Upper lobe of left lung (tissue), 6 donors: ENCODE results near the gene NAB2. TPM values are rescaled to one million over a fixed set of nuclear protein-coding genes. Genes with fewer than 3 reads are reported as not detected.

Source experiments
- ATAC-seq, 2 donors: fragments of 200-7000 bp; cut with Tn5 transposase; one replicate each; pipeline ENCODE4 v1.9.1; 2022; ENCODE audit warnings: mild to moderate bottlenecking in 2 of 2, moderate library complexity in 2 of 2; ENCODE audit not compliant: low FRiP score in 2 of 2
- DNase-seq, 2 donors: peaks; one replicate each; pipeline ENCODE4 v3.0.0-alpha.2; 2019 to 2020
- H3K27ac ChIP-seq, 4 donors: fragments of 200-600 bp; sonication (generic); one replicate each; pipeline ENCODE4 v1.5.1; 2016 to 2019
- H3K27me3 ChIP-seq, 4 donors: fragments of 200-600 bp; sonication (generic); one replicate each; pipeline ENCODE4 v1.5.1; 2017 to 2019
- H3K36me3 ChIP-seq, 4 donors: fragments of 200-600 bp; sonication (generic); one replicate each; pipeline ENCODE4 v1.5.1; 2016 to 2019
- H3K4me1 ChIP-seq, 4 donors: fragments of 200-600 bp; sonication (generic); one replicate each; pipeline ENCODE4 v1.5.1; 2018 to 2019
- H3K4me3 ChIP-seq, 4 donors: fragments of 200-600 bp; sonication (generic); one replicate each; pipeline ENCODE4 v1.5.1; 2017 to 2019; ENCODE audit warnings: mild to moderate bottlenecking in 2 of 4, moderate library complexity in 1 of 4
- H3K9me3 ChIP-seq, 4 donors: fragments of 200-600 bp; sonication (generic); one replicate each; pipeline ENCODE4 v1.5.1; 2018 to 2019
- EP300 ChIP-seq, 4 donors: sonication (generic); formaldehyde crosslinking; IDR thresholded peaks; one replicate each; pipeline ENCODE4 v1.5.1; 2017; ENCODE audit warnings: antibody characterized with exemption in 4 of 4, control low read depth in 2 of 4
- POLR2A ChIP-seq, 4 donors: fragments of 450-650 bp; IDR thresholded peaks; one replicate each; pipeline ENCODE4 v1.5.1; 2016 to 2017; ENCODE audit warnings: antibody characterized with exemption in 4 of 4, mild to moderate bottlenecking in 2 of 4
- POLR2AphosphoS5 ChIP-seq, 2 donors: sonication (generic); formaldehyde crosslinking; IDR thresholded peaks; one replicate each; pipeline ENCODE4 v1.5.1; 2017; ENCODE audit warnings: antibody characterized with exemption in 2 of 2
- WGBS, 2 donors: methylation state at CpG; one replicate each; pipeline ENCODE4 v1.1.5; 2017 to 2018; 5-methylcytosine and 5-hydroxymethylcytosine counted together
- total RNA-seq, 6 donors: library from RNA; depleted of rRNA in 4 of 6; stranded (reverse); fragments of >200 nt in 4 of 6; gene quantifications; one replicate each; pipeline versions ENCODE4 v1.1.0 to v1.2.1, GENCODE V29; 2016 to 2021
- TF ChIP-seq, protein P1 (sequence below), 6 experiments: fragments of 450-650 bp in 4 of 6; fragments of 200-600 bp in 2 of 6; sonication (generic) in 2 of 6; IDR thresholded peaks; one replicate each; pipeline ENCODE4 v1.5.1; 2016 to 2019; ENCODE audit warnings: antibody characterized with exemption in 6 of 6
- donor health status: DM: no; HTN: no; CAD: no; lungs with moderate emphysema.
- donor health status: DM: no; HTN: yes; CAD: no; lungs with severe emphysema.

Gene NAB2
- total RNA-seq, 6 donors from 2014 or later, result 18.1 to 64.9 (median 31.5) TPM

GRCh38 chr12:57044468-57044867 lies 44.4 kb upstream of the NAB2 start:
- no peak for TF ChIP-seq EP300 (IDR thresholded peaks at IDR 0.05)
- no peaks in the 10 kb centered on the region for H3K9me3 ChIP-seq
- no peak overlapping the region for H3K4me3 ChIP-seq
- H3K4me1 ChIP-seq, result peaks cover 0 to 11% (median 6%) of the 10 kb centered on the region in 4 donors
- DNase-seq (no peak), ATAC-seq (no peak)
- H3K27me3 ChIP-seq, result no peaks in the 10 kb centered on the region
- WGBS, 2 donors, result 87 to 92% methylated on average over 6 of the region's 6 CpGs
- H3K27ac ChIP-seq, result no peak overlapping the region
- no peaks in the 10 kb centered on the region for H3K36me3 ChIP-seq

DNA sequence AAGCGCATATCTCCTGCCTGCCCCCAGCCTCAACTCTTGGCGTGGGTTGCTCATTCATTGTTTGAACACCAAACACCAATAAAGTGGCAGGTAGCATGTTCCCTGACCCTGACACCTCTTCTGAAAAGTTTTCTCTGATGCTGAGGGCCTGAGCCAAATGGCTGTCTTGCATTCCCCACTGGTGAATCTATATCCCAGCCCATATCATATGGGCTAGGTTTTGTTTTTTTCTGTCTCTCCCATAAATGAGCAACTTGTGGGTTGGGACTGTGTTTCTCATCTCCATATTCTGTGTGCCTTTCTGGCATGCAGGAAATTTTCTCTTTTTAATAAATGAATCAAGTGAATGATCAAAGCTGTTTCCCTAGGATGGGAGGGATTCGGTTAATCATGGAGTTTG lies 44.0 kb upstream of the NAB2 start:
- H3K4me1 ChIP-seq, result peaks cover 0 to 11% (median 6%) of the 10 kb centered on the region in 4 donors
- TF ChIP-seq, protein P1, sequence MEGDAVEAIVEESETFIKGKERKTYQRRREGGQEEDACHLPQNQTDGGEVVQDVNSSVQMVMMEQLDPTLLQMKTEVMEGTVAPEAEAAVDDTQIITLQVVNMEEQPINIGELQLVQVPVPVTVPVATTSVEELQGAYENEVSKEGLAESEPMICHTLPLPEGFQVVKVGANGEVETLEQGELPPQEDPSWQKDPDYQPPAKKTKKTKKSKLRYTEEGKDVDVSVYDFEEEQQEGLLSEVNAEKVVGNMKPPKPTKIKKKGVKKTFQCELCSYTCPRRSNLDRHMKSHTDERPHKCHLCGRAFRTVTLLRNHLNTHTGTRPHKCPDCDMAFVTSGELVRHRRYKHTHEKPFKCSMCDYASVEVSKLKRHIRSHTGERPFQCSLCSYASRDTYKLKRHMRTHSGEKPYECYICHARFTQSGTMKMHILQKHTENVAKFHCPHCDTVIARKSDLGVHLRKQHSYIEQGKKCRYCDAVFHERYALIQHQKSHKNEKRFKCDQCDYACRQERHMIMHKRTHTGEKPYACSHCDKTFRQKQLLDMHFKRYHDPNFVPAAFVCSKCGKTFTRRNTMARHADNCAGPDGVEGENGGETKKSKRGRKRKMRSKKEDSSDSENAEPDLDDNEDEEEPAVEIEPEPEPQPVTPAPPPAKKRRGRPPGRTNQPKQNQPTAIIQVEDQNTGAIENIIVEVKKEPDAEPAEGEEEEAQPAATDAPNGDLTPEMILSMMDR (IDR thresholded peaks at IDR 0.05), result no peak
- no peak overlapping the region for H3K27ac ChIP-seq
- no peak for ATAC-seq
- DNase-seq, result no peak
- no peaks in the 10 kb centered on the region for H3K27me3 ChIP-seq
- 76 to 96% methylated on average over 3 of the region's 3 CpGs for WGBS, 2 donors
- H3K9me3 ChIP-seq, result no peaks in the 10 kb centered on the region
- no peaks in the 10 kb centered on the region for H3K36me3 ChIP-seq
- no peak overlapping the region for H3K4me3 ChIP-seq

GRCh38 chr12:57046086-57046791 lies 42.7 kb upstream of the NAB2 start:
- TF ChIP-seq POLR2A (IDR thresholded peaks at IDR 0.05), result no peak
- no peak for TF ChIP-seq EP300 (IDR thresholded peaks at IDR 0.05)
- TF ChIP-seq, protein P1 (IDR thresholded peaks at IDR 0.05), result no peak
- TF ChIP-seq POLR2AphosphoS5 (IDR thresholded peaks at IDR 0.05), result no peak
- WGBS, 2 donors, result 69 to 70% methylated on average over 6 of the region's 6 CpGs
- Histone ChIP-seq H3K36me3 (no peaks in the 10 kb centered on the region), H3K4me3 (no peak overlapping the region), H3K27ac (no peak overlapping the region), H3K4me1 (peaks cover 0 to 11% (median 6%) of the 10 kb centered on the region in 4 donors), H3K9me3 (no peaks in the 10 kb centered on the region), H3K27me3 (no peaks in the 10 kb centered on the region)
- ATAC-seq, result no peak
- DNase-seq, result no peak

DNA sequence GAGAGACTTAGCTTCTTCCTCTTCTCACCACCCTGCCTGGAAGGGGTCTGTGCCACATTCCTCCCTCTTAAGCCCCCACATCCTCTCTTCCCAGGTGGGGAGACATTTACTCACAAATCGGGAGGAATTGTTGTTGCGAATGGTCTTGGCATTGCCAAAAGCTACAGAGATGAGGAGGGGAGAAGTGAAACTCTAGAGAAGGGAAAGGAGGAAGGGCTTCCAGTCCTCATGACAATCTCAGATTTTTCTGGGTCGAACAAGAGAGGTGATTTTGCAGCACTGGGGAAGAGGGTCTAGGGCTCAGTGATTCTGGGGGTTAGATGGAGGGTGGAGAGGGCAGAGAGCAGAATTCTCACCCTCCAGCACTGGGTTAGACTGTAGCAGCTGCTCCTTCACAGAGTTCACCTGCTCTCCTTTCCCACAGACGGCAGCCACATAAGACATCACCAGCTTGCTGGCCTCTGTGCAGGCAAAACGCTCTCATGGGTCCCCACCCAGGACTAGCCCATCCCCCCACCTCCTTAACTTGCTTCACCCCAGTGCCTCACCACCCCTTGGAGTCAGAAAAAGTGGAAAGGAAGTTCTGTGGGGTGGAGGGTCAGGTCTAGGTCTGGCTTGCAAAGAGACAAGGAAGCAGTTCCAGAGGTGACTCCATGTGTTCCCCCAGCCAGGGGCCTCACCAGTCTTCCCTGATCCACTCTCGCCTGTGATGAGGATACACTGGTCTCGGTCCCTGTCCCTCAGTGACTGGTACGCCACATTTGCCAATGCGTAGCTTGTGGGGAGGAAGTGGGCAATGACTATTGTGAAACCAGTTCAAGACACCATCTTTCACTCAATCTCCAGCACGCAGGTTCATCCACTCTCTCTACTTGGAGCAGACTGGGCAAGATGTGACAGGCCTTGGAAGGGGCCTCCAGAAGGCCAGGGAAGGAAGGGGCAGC lies 41.7 kb upstream of the NAB2 start:
- TF ChIP-seq POLR2AphosphoS5 (IDR thresholded peaks at IDR 0.05), result no peak
- no peak for TF ChIP-seq EP300 (IDR thresholded peaks at IDR 0.05)
- no peak for TF ChIP-seq POLR2A (IDR thresholded peaks at IDR 0.05)
- TF ChIP-seq, protein P1 (IDR thresholded peaks at IDR 0.05), result no peak
- DNase-seq (peak in 1 of 2 donors; percentile 27), ATAC-seq (peak; percentile 38 to 61)
- H3K4me1 ChIP-seq, result peaks cover 0 to 11% (median 6%) of the 10 kb centered on the region in 4 donors
- H3K9me3 ChIP-seq, result no peaks in the 10 kb centered on the region
- H3K4me3 ChIP-seq, result no peak overlapping the region
- WGBS, 2 donors, result 56 to 60% methylated on average over 10 of the region's 10 CpGs
- H3K36me3 ChIP-seq, result no peaks in the 10 kb centered on the region
- H3K27ac ChIP-seq, result peak overlapping the region in 2 of 4 donors; percentile 33 to 54
- H3K27me3 ChIP-seq, result no peaks in the 10 kb centered on the region

DNA sequence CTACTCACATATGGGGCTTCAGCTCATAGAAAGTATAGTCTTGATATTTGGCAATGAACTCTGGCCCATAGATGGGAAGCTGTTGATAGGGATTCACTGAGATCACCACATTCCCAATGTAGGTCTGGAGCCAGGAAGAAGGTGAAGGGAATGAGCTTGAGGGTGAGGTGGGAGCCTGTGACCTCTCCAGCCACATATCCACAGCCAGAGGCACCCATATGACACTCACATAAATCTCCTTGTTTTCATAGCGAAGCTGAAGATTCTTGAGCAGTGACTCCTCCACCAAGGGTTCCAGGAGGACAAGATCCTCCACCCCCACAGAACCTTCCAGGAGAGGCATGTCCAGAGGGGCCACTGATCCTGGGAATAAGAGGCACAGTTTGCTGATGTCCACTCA lies 40.9 kb upstream of the NAB2 start:
- no peak overlapping the region for H3K4me3 ChIP-seq
- H3K27me3 ChIP-seq, result no peaks in the 10 kb centered on the region
- no peak for ATAC-seq
- no peaks in the 10 kb centered on the region for H3K36me3 ChIP-seq
- H3K9me3 ChIP-seq, result no peaks in the 10 kb centered on the region
- DNase-seq, result no peak
- peak overlapping the region in 1 of 4 donors; percentile 33 for H3K27ac ChIP-seq
- TF ChIP-seq POLR2A (IDR thresholded peaks at IDR 0.05), result no peak
- TF ChIP-seq, protein P1 (IDR thresholded peaks at IDR 0.05), result no peak
- H3K4me1 ChIP-seq, result peaks cover 0 to 11% (median 6%) of the 10 kb centered on the region in 4 donors
- 85 to 86% methylated on average over 1 of the region's 1 CpG for WGBS, 2 donors
